HG03558 (cell line): ENCODE results near the gene SLC13A1.
"Not testable (repeated sequence)": the region's sequence is repeated elsewhere in the genome, so short reads cannot be mapped to it uniquely, and the experiment has no call there.

Experiments
- ATAC-seq: cut with Tn5 transposase; IDR thresholded peaks from one replicate; pipeline ENCODE4 v1.9.1; 2021; ENCODE audit warnings: moderate number of reproducible peaks; ENCODE audit not compliant: unreplicated experiment; ENCODE audit errors: extremely low read depth

The SLC13A1 gene, protein sequence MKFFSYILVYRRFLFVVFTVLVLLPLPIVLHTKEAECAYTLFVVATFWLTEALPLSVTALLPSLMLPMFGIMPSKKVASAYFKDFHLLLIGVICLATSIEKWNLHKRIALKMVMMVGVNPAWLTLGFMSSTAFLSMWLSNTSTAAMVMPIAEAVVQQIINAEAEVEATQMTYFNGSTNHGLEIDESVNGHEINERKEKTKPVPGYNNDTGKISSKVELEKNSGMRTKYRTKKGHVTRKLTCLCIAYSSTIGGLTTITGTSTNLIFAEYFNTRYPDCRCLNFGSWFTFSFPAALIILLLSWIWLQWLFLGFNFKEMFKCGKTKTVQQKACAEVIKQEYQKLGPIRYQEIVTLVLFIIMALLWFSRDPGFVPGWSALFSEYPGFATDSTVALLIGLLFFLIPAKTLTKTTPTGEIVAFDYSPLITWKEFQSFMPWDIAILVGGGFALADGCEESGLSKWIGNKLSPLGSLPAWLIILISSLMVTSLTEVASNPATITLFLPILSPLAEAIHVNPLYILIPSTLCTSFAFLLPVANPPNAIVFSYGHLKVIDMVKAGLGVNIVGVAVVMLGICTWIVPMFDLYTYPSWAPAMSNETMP

DNA sequence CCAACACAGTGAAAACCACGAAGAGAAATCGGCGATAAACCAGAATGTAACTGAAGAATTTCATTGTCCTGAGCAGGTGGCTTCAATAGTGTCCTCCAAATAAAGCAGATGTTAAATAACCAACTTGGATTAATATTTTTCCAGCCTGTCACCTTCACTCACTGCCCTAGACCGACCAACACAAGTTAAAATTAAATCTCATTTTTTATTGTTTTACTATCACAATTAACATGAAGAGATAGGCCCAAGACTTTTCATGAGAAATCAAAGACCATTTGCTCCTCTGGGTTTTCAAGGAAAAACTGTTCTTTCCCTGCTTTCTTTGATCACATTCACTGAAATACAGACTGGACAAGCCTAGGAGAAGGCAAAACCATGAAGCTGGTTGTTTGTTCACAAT lies at the start of gene SLC13A1:
SLC13A1 (minus strand) TSS at position 87 of the 400 bp plus-strand sequence; CDS start at position 64, 23 bp downstream.
- ATAC-seq: no peak

DNA sequence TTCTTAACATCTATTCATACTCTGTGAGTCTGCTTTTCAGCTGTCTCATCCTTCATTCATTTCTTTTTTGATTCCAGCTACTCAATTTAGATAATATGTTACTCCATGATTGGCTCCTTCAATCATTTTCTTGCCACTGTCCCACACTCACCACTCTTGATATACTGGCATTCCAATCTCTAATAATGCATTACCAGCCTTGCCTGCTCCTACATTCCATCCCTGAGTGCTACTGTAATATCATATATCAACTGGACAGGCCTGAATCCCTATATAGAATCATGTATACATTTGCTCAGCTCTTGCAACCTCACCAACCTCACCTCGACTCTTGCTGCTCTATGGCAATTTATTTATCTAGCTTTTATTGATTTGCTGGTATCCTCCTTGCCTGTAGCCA lies 45.0 kb upstream of the SLC13A1 start:
- ATAC-seq: no peak

DNA sequence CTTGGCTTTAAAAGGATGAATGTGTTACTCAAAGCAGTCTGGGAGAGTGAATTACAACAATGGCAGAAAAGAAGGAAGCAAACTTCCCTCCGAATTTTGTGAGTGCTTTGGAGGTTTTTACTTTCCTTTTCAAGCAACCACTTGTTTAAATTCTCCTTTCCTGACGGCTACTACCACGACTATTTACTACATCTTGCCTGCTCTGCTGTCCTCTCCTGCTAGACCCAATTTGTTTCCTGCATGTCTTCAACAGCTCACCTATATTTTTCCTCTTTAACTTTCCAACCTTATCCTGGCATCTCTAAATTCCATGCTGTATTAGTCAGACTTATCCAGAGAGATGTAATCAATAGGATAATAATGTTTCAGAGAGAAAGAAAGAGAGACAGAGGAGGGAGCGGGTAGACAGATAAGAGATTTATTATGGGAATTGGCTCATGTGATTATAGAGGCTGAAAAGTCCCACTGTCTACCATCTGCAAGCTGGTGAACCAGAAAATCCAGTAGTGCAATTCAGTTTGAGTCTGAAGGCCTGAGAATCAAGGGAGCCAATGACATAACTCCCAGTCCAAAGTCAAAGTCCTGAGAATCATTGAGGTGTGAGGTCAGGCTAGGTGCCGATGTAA lies 42.8 kb upstream of the SLC13A1 start:
- ATAC-seq: no peak

DNA sequence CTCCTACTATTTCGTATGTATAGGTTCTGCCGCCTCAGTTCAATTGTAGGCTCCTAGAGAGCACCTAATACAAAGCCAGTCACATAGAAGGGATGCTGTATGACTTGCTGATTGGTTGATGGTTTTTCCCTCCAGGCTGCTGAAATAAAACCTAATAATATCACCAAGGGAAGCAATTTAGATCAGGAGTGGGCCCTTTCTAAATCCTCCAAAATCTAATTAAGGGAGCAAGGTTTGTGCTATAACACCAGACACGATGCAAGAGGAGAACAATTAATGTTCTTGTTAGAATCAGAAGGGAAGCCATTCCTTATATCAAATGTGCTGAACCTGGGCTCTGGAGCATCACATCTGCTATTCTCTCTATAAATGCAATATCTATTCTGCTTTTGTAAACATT lies 42.0 kb upstream of the SLC13A1 start:
- no peak for ATAC-seq

DNA sequence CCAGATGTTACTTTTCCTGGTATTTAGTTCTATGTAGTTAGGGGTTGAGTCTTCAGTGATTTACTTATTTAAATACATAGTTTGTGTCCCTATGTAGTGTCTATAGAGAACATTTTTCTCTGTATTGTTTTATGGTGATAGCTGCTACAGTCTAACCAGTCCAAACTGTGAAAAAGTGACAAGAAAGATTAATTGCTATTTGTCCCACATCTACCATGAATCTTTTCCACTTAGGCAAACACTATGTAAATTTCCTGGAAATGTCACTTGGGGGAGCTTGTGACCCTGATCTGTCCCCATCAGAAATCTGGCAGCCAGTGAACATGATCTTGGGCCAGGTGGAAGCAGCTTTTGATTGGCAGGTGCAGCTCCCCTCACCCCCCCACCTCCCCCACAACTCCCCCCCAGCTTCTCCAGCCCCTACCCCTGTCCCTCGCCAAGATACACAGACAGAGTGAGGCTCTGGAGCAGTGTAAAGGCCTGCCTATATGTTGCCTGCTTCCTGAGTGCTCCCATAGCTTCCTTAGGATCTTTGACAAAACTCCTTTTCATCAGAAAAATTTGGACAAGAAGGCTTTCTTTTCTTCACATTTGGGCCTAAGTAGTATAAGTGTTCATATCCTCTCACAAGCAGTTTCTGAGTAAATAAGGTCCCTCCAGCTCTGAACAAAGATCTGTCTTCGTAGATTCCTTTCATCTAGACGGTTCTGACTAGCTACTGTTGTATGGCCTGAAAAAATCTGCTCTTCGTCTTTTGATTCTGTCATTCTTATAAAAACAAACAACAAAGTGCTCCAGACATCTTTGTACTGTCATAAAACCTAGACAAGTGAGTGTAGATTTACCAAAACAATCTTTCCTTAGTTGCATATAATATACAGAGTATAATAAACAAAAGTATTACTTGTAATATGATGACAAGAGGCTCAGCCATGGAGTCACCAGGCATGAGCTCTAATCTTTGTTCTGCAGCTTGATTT lies 31.5 kb upstream of the SLC13A1 start:
- no peak for ATAC-seq

DNA sequence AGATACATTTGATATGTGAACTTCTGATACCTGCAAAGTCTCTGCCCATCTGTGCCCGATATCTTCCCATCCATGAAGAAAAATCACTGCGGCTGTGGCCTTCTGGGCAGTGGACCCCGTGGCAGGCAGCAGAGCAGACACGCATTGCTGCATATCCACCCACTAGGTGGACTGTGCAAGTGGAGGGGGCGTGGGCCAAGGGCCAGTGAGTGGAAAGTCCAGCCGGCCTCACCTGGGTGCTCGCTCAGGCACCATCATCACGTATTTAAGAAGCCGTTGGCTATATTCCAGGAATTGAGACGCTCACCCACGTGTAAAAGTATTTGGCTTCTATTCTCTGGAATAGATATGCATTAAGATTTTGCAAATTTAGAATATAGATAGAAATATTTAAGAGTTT lies 30.8 kb upstream of the SLC13A1 start:
- no peak for ATAC-seq

DNA sequence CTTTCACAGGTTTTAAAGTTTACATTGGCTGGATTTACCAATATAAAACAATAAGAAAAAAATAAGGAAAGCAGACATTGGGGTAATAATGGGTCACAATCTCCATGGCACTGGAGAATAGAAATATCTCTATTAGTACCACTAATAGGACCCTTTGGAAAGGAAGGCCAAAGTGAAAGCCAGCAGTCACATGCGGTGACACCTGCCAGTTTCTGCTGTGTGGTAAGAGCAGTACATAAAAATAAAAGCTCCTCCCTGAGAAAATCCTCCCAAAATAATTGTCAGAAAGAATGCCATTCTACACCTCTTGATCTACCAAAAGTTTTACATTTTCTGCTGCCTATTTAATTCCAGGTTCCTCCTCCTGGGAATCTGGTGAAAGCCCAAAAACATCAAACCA lies 30.4 kb upstream of the SLC13A1 start:
- no peak for ATAC-seq

DNA sequence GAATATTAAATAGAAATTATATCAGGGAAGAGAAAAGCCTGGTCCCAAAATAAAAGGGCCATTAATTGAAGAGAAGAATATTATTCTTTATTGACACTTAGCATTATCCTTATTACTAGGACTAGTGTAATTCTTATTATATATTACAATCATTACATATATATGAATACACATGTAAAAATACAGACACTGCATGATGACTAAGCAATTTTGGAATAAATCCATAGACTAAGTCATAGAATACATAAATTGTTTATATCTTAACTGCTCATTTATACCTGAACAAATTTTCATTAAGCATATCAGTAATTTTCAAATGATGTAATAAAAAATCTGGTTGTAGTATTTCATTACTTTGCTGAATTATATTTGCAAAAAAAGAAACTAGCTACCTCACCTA lies 29.7 kb upstream of the SLC13A1 start:
- no peak for ATAC-seq

DNA sequence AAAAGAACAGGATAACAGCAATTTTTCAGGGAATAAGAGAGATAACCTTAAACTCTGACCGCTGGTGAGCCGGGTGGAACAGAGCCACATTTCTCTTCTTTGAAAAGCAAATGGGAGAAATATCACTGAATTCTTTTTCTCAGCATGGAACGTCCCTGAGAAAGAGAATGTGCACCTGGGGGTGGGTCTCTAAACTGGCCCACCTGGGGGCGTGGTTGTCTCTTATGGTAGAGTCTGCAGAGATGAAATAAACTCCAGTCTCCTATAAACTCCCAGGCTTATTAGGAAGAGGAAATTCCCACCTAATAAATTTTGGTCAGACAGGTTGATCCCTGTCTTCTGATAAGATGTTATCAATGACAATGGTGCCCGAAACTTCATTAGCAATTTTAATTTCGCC lies 27.9 kb upstream of the SLC13A1 start:
- ATAC-seq: not testable (repeated sequence)

DNA sequence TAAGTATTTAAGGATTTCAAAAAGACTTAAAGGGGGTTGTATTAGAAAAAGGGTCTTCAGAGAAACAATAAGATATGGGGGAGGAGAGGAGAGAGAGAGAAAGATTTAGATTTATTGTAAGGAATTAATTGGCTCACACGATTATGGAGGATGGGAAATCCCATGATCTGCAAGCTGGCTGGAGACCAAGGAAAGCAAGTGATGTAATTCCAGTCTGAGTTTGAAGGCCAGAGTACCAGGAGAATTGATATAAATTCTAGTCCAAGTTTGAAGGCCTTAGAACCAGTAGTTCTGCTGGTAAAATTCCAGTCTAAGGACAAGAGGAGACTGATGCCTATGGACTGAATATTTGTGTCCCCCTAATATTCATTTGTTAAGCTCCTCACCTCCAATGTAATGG lies 20.6 kb upstream of the SLC13A1 start:
- no peak for ATAC-seq

DNA sequence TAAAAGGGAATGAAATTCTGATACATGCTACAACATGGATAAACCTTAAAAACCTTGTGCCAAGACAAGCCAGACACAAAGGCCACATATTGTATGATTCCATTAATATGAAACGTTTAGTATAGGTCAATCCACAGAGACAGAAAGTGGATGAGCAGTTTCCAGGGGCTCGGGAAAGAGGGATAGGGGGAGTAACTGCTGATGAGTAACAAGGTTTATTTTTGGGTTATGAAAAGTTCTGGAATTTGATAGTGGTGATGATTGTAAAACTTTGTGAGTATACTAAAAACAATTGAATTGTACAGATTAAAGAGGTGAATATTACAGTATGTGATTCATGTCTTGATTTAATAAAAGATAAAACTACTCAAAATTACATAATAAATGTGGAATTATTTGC lies 19.1 kb upstream of the SLC13A1 start:
- no peak for ATAC-seq

DNA sequence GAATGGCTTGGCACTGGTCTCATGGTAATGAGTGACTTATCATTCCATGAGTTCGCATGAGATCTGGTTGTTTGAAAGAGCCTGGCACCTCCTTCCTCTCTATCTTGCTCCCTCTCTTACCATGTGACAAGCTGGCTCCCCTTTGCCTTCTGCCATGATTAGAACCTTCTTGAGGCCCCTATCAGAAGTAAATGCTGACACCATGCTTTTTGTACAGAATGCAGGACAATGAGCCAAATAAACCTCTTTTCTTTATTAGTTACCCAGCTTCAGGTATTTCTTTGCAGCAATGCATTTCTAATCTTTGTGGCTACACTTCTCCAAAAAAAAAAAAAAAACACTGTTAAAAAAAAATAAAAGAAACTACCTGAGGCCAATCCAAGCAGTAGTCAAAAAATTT lies 17.1 kb upstream of the SLC13A1 start:
- no peak for ATAC-seq

DNA sequence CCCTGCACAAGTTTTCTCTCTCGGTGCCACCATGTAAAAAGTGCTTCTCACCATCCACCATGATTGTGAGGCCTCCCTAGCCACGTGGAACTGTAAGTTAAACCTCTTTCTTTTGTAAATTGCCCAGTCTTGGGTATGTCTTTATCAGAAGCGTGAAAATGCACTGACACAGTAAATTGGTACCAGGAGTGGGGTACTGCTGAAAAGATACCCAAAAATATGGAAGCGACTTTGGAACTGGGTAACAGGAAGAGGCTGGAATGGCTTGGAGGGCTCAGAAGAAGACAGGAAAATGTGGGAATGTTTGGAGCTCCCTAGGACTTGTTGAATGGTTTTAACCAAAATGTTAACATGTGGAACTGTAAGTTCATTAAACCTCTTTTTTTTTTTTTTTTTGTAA lies 15.6 kb upstream of the SLC13A1 start:
- no peak for ATAC-seq

DNA sequence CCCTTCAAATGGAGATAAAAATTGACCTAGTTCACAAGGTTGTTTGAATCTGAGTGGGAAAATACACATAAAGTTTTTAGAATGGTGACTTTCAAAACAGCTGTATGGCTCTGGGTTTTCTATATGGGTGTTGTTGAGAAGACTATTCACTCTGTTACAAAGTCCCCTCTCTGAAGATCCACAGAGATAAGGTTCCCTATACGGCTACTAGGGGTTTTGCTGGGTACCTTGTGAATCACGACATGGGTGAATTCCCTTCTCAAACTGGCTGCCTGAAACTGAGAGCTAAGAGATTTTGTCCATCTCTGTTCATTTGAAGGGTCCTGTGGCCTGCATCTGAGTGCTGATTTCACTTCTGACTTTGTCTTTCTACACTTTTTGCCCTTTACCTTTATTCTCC lies 11.8 kb upstream of the SLC13A1 start:
- no peak for ATAC-seq

DNA sequence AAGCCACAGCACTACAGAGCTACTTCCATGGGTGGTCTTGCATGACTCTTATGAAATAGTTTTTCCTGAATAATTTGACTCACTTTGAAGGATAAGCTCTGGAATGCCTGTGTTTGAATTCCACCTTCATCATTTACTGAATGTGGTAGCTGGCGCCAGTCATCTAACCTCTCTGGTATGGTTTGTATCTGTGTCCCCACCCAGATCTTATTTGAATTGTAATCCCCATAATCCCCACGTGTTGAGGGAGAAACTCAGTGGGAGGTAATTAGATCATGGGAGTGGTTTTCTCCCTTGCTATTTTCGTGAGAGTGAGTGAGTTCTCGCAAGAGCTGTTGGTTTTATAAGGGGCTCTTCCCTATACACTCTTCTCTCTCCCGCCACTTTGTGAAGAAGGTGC lies 11.2 kb upstream of the SLC13A1 start:
- no peak for ATAC-seq

DNA sequence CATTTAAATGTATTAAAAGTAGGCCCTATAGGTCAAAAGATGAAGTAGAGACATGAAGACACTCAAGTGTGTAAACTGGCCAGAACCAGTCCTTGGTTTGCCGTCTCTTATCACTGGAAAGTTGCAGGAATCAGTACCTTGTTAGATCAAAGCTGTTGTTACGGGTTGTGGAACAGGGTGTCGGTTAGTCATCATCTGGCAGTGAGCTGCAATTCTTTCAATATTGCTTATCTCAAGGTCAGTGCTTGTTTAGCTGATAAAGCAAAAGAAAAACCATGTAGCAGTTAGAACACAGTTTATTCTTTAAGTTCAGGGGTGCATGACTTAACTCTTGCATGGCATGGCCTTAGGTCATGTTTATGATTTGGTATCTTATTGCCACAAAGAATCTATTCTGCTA lies 10.0 kb upstream of the SLC13A1 start:
- ATAC-seq: no peak

DNA sequence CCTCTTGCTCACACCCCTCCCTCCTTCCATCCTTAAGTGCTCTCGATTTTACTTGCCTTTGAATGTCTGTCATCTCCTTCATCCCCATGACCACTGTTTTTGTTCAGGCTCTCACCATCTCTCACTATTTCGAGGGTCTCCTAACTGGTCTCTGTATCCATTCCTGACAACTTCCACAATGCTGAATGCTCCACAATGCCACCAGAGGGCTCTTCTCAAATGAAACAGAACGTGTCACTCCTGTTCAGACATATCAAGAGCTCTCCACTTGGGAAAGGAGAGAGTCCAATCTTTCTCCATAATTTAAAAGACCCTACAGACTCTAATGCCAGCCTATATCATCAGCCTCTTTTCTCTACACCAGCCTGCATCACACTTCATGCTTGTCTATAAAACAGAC lies 9.0 kb upstream of the SLC13A1 start:
- no peak for ATAC-seq

DNA sequence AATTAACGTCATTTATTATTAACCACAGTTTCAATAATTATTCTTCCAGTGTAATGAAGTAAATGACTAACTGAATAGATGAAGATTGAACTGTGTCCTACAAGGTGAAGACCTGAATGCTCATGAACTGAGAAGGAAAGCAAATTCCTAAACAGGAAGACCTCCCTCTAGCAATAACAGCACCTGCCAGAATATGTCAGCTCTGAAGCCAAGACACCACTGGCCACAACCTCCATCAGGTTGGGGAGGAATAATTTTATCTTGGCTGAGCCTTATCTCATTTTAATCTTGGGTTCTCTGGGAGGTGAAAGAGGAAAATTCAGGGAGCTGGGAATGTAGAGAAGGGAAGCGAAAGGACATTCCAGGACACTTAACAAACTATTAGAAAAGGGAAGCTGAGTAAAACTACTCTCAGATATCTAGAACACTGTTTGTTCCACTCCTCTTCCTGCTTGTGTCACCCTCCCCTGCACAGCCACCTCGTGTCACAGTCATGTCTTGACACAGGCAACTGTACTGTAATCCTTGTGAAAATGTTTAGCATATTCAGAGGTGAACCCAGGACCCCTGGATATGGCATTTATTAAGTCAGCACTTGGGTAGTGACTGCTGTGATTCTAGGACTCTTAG lies 4.6 kb upstream of the SLC13A1 start:
- ATAC-seq: no peak

DNA sequence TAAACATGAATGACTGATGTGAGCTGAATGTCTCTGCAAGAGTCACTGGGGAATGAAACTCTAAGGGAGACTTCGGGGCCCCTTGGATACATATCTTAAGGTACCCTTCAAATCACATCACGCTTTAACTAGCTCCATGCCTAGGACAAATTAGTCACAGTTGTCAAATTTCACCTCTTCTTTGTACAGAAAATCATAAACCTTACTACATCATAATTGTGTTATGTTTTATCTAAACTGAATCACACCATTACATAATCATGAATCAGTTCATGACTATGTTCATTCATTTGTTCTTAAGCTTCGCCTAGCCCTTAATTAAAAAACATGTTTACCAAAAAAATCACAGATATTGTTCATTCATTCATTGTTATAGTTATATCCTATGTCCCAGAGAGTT lies 2.1 kb upstream of the SLC13A1 start:
- no peak for ATAC-seq
